AML-193 (cell line): Measurements from ENCODE around the gene MEX3D.

Experiments used
- DNase-seq, 2 experiments: peaks; one replicate each; lab custom pipeline; 2025; lab: John Stamatoyannopoulos, UW

MEX3D gene

DNA sequence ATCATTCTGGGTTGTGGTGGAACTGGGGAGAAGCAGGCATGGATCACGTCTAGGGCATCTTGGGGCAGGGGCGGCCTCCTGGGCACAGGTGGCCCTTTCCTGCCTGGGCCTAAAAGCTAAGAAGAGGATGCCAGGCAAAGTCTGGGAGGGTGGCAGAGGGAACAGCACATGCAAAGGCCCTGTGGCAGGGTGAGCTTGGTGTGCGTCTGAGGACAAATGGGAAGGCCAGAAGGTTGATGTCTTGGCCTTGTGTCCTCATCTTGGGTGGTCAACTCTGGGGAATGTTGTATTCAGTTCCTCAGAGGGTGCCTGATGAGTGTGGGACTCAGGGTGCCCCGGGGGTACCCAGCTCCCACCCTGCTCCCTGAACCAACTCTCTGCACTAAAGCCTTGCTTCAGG, 49.7 kb downstream of the MEX3D start:
- DNase-seq = no peak

- DNase-seq = no peak
Measured at GRCh38 chr19:1516395-1516753, 51.8 kb downstream of the MEX3D start.

- no peak for DNase-seq
Measured at GRCh38 chr19:1514986-1515721, 53.0 kb downstream of the MEX3D start.

DNA sequence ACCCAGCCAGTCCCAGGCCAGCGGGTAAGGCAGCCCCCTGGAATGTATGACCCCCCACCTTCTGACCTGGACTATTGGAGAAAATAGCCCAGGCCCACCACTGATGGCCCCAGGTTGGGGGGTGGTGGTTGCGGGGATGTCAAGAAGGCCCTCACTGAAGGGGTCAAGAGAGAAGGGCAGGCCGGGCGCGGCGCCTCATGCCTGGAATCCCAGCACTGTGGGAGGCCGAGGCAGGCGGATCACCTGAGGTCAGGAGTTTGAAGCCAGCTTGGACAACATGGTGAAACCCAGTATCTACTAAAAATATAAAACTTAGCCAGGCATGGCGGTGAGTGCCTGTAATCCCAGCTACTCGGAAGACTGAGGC, 53.8 kb downstream of the MEX3D start:
- DNase-seq = no peak

GRCh38 chr19:1513499-1514294, 54.4 kb downstream of the MEX3D start:
- DNase-seq = peak; percentile 5 to 16

- DNase-seq = peak; percentile 5 to 6
Measured at GRCh38 chr19:1512671-1513498, 55.2 kb downstream of the MEX3D start, which contains the start of gene ADAMTSL5. Gene ADAMTSL5, minus strand, starts transcription at chr19:1513019. Its CDS starts 2,076 bp downstream, at chr19:1510943.

- no peak for DNase-seq
Measured at GRCh38 chr19:1511318-1512317, 56.5 kb downstream of the MEX3D start.

DNA sequence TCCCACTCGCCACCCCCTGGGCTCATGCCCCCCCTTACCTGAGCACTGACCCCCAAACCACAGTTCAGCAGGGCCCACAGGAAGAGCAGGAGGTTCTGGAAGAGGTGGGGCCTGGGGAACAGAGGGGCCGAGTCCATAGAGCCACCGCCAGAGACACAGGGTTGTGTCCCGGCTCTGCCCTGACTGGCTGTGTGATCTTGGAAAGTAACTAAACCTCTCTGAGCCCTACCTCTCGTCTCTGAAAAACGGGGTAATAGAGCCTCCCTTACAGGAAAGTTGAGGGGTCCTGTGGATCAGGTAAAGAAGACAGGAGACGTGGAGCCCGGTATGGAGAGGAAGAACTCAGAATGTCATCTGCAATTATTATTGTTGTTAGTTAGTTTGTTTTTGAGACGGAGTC, 57.3 kb downstream of the MEX3D start:
- no peak for DNase-seq

DNA sequence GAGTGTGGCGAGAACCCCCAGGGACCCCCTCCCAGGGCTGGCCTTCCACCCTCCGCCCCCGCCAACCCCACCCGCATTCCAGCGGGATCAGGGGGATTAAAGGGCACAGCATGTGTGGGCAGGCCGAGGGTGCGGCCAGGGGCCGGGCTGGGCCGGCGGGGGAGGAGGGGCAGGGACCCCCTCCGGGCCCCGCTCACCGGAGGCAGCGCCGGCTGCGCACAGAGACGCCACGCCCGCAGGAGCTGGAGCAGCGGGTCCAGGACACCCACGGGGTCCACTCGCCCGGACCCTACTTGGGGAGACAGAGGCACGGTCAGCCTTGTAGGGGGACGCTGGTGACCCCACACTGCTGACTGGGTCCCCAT, 57.7 kb downstream of the MEX3D start:
- DNase-seq = no peak

DNA sequence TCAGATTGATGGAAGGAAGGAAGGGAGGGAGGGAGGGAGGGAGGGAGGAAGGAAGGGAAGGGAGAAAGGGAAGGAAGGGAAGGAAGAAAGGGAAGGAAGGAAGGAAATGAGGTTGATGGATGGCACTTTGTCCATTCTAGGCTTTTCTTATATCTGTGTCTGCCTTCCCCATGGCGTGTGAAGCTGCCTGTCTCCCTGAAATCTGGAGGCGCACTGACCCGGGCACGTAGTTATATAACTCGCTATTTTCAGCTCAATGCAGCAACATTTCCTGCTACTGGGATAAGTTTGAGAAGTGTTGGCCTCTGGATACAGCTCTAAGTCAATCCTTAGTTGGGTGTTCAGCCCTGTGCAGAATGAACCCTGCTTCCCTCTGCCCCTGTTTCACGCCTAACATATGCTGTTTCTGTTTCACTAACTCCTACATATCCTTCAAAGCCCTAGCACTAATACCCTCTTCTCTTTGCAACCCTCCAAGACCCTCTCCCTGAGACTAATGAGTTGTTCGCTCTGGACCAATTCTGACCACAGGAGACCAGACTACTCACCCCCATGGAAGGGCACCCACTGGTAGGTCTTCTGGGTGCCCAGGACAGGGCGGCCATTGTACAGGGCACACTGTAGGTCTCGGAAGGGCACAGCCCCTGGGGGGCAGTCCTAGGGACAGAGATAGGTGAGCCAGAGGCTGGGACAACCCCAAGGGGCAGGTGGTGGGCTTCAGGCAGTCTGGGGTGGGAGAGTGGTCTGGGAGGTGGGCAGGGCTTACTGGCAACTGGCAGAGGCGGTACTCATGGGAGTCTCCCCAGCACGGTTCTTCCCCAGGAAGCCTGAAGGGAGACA, 58.3 kb downstream of the MEX3D start:
- no peak for DNase-seq

GRCh38 chr19:1508507-1508856, 59.6 kb downstream of the MEX3D start:
- no peak for DNase-seq

DNA sequence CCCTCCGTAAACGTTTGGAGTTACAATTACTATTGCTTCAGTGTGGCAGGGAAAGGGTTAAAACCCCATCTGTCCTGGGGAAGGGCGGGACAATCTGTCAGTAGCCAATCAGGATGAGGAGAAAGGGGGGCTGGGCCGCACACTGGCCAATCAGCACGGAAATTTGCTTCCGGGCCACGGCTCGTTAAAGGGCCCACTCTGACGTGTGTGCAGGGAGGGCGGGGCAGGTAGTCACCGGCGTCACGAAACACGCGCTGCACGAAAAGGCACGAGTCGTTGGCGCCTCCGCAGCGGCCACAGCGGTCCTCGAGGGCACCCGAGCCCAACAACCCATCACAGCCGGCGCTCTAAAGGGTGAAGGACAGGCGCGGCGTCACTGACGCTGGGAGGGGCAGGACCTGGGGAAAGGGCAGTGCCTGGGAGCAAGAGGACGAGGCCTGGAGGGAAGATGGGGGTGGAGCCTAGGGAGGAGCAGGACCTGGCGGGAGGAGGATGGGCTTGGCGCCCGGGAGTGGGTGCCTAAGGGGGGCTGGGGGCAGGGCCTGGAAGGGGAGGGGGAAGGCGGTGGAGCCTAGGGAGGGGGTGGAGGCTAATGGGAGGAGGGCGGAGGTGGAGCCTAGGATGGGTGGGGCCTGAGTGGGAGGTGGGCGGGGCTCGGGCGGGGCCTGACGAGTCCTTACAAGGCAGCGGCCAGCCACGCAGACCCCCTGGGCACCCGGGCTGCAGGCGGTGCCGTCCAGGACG, 60.2 kb downstream of the MEX3D start:
- DNase-seq = peak; percentile 57 to 58

GRCh38 chr19:1507192-1507660, 60.9 kb downstream of the MEX3D start:
- DNase-seq = no peak

- DNase-seq = no peak
Measured at GRCh38 chr19:1505991-1506881, 61.9 kb downstream of the MEX3D start.

DNA sequence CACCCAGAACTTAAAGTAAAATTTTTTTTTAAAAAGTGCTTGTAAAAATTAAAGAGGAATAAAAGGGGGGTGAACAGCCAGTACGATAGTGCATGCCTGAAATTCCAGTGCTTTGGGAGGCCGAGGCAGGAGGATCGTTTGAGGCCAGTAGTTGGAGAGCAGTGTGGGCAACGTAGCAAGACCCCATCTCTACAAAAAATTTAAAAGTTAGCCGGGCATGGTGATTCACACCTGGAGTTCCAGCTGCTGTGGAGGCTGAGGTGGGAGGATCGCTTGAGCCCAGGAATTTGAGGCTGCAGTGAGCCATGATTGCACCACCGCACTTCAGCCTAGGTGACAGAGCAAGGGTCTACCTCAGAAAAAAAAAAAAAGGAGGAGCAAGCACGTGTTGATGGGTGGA, 63.1 kb downstream of the MEX3D start:
- DNase-seq = no peak
